Ovary (tissue), 3 donors: ENCODE measurements around the gene OTOP3.

ENCODE experiments used
- POLR2A ChIP-seq: fragments of 450-650 bp; IDR thresholded peaks from one replicate; pipeline ENCODE4 v1.6.1; 2017; ENCODE audit warnings: antibody characterized with exemption, mild to moderate bottlenecking, moderate library complexity
- TF ChIP-seq, protein P1 (sequence below), 3 donors: fragments of 450-650 bp in 2 of 3; fragments of 200-600 bp in 1 of 3; IDR thresholded peaks; one replicate each; pipeline versions ENCODE4 v1.5.1 to v1.8.0; 2016 to 2022; ENCODE audit warnings: antibody characterized with exemption in 3 of 3, mild to moderate bottlenecking in 1 of 3
- donor health status: DM: no; HTN: no; CAD: no.

- TF ChIP-seq, protein P1, sequence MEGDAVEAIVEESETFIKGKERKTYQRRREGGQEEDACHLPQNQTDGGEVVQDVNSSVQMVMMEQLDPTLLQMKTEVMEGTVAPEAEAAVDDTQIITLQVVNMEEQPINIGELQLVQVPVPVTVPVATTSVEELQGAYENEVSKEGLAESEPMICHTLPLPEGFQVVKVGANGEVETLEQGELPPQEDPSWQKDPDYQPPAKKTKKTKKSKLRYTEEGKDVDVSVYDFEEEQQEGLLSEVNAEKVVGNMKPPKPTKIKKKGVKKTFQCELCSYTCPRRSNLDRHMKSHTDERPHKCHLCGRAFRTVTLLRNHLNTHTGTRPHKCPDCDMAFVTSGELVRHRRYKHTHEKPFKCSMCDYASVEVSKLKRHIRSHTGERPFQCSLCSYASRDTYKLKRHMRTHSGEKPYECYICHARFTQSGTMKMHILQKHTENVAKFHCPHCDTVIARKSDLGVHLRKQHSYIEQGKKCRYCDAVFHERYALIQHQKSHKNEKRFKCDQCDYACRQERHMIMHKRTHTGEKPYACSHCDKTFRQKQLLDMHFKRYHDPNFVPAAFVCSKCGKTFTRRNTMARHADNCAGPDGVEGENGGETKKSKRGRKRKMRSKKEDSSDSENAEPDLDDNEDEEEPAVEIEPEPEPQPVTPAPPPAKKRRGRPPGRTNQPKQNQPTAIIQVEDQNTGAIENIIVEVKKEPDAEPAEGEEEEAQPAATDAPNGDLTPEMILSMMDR (IDR thresholded peaks at IDR 0.05): no peak
- no peak for TF ChIP-seq POLR2A
Observed at GRCh38 chr17:74928786-74929185, 6.9 kb upstream of the OTOP3 start.
